AG10803 (cell line): Measurements from ENCODE around the gene QRICH1.

Experiments
- DNase-seq: peaks from one replicate; pipeline ENCODE4 v3.0.0; 2010; ENCODE audit warnings: low read depth
- H3K4me3 ChIP-seq: 2 replicates; pipeline ENCODE4 v1.5.1; 2011; ENCODE audit warnings: mild to moderate bottlenecking, low read length, control low read depth
- CTCF ChIP-seq: conservative IDR thresholded peaks from 2 replicates; pipeline ENCODE4 v1.5.1; 2011; ENCODE audit warnings: mild to moderate bottlenecking, low read length, control low read depth, inconsistent platforms

The QRICH1 gene

GRCh38 chr3:48985831-48986376 lies 108.0 kb downstream of the QRICH1 start:
- no peak for DNase-seq
- H3K4me3 ChIP-seq: no peak overlapping the region
- TF ChIP-seq CTCF: no peak

- H3K4me3 ChIP-seq: no peak overlapping the region
- DNase-seq: no peak
- no peak for TF ChIP-seq CTCF
Observed at GRCh38 chr3:48984663-48985062, 109.2 kb downstream of the QRICH1 start.

GRCh38 chr3:48983096-48983495 lies 110.8 kb downstream of the QRICH1 start:
- DNase-seq: no peak
- no peak overlapping the region for H3K4me3 ChIP-seq
- no peak for TF ChIP-seq CTCF

GRCh38 chr3:48982686-48983085 lies 111.2 kb downstream of the QRICH1 start:
- no peak for TF ChIP-seq CTCF
- DNase-seq: no peak
- no peak overlapping the region for H3K4me3 ChIP-seq

- no peak for TF ChIP-seq CTCF
- no peak for DNase-seq
- no peak overlapping the region for H3K4me3 ChIP-seq
Observed at GRCh38 chr3:48982016-48982415, 111.9 kb downstream of the QRICH1 start.

GRCh38 chr3:48980295-48980694 lies 113.6 kb downstream of the QRICH1 start:
- TF ChIP-seq CTCF: no peak
- DNase-seq: no peak
- H3K4me3 ChIP-seq: no peak overlapping the region
